ENCODE data around the gene CHST1.

CHST1 gene

GRCh38 chr11:45659031-45659817 is 6.2 kb downstream of the CHST1 start:
- peak overlapping the region; percentile 11 for H3K4me3 ChIP-seq (ENCODE audit: low read depth, low read length)
- no peak for TF ChIP-seq CTCF (conservative IDR thresholded peaks at IDR 0.05; ENCODE audit: low read depth, low read length)
- no peak for DNase-seq (ENCODE audit: low read depth)

- H3K4me3 ChIP-seq (ENCODE audit: low read depth, low read length), result peak overlapping the region; percentile 11
- no peak for TF ChIP-seq CTCF (conservative IDR thresholded peaks at IDR 0.05; ENCODE audit: low read depth, low read length)
- peak; percentile 80 for DNase-seq (ENCODE audit: low read depth)
These were observed 7.0 kb downstream of the CHST1 start for GRCh38 chr11:45658292-45658991.

GRCh38 chr11:45657496-45658260 is 7.7 kb downstream of the CHST1 start:
- no peak for DNase-seq (ENCODE audit: low read depth)
- no peak for TF ChIP-seq CTCF (conservative IDR thresholded peaks at IDR 0.05; ENCODE audit: low read depth, low read length)
- H3K4me3 ChIP-seq (ENCODE audit: low read depth, low read length), result no peak overlapping the region

- H3K4me3 ChIP-seq (ENCODE audit: low read depth, low read length), result no peak overlapping the region
- no peak for DNase-seq (ENCODE audit: low read depth)
- no peak for TF ChIP-seq CTCF (conservative IDR thresholded peaks at IDR 0.05; ENCODE audit: low read depth, low read length)
These were observed 9.6 kb downstream of the CHST1 start for GRCh38 chr11:45655831-45656230.

GRCh38 chr11:45655347-45655756 is 10.1 kb downstream of the CHST1 start:
- peak; percentile 97 for TF ChIP-seq CTCF (conservative IDR thresholded peaks at IDR 0.05; ENCODE audit: low read depth, low read length)
- H3K4me3 ChIP-seq (ENCODE audit: low read depth, low read length), result no peak overlapping the region
- DNase-seq (ENCODE audit: low read depth), result peak; percentile 88

- no peak overlapping the region for H3K4me3 ChIP-seq (ENCODE audit: low read depth, low read length)
- DNase-seq (ENCODE audit: low read depth), result no peak
- no peak for TF ChIP-seq CTCF (conservative IDR thresholded peaks at IDR 0.05; ENCODE audit: low read depth, low read length)
These were observed 10.5 kb downstream of the CHST1 start for GRCh38 chr11:45655012-45655283.
